GM12878 (cell line): Measurements from ENCODE around the gene CDKL2. TPM values are rescaled to one million over a fixed set of nuclear protein-coding genes. Genes with fewer than 3 reads are reported as not detected.

Experiments
- BCL11A ChIP-seq: IDR thresholded peaks from 2 replicates; pipeline ENCODE4 v1.6.1; 2011; ENCODE audit warnings: low read depth, low read length
- CHD4 ChIP-seq: fragments of 200-600 bp; sonication (generic); IDR thresholded peaks from 2 replicates; pipeline ENCODE4 v1.6.1; 2016; ENCODE audit warnings: mild to moderate bottlenecking
- FOS ChIP-seq: IDR thresholded peaks from 3 replicates; pipeline ENCODE4 v1.6.1; 2011; ENCODE audit warnings: borderline replicate concordance; ENCODE audit not compliant: insufficient read length; ENCODE audit errors: extremely low read depth
- IRF4 ChIP-seq: IDR thresholded peaks from 2 replicates; pipeline ENCODE4 v1.6.1; 2011; ENCODE audit warnings: low read depth, low read length
- MTA2 ChIP-seq: fragments of 450-650 bp; IDR thresholded peaks from 2 replicates; pipeline ENCODE4 v1.6.1; 2016; ENCODE audit warnings: low read depth, mild to moderate bottlenecking, moderate library complexity
- PAX8 ChIP-seq: fragments of 450-650 bp; IDR thresholded peaks from 2 replicates; pipeline ENCODE4 v1.6.1; 2017; ENCODE audit warnings: mild to moderate bottlenecking, moderate library complexity
- PML ChIP-seq: IDR thresholded peaks from 2 replicates; pipeline ENCODE4 v1.6.1; 2012; ENCODE audit warnings: low read length, inconsistent platforms
- POU2F2 ChIP-seq: IDR thresholded peaks from 3 replicates; pipeline ENCODE4 v1.6.1; 2011; ENCODE audit warnings: low read depth, mild to moderate bottlenecking, low read length, borderline replicate concordance
- RELA ChIP-seq: fragments of 450-650 bp; IDR thresholded peaks from 2 replicates; pipeline ENCODE4 v1.8.0; 2014; ENCODE audit warnings: borderline replicate concordance; ENCODE audit not compliant: partially characterized antibody
- SMAD5 ChIP-seq: IDR thresholded peaks from 2 replicates; pipeline ENCODE4 v1.6.1; 2016; ENCODE audit warnings: antibody characterized with exemption, low read depth
- SPI1 ChIP-seq: IDR thresholded peaks from 2 replicates; pipeline ENCODE4 v1.6.1; 2011; ENCODE audit warnings: low read depth, mild to moderate bottlenecking, low read length, moderate library complexity, borderline replicate concordance; ENCODE audit not compliant: insufficient read depth
- WRNIP1 ChIP-seq: IDR thresholded peaks from 2 replicates; pipeline ENCODE4 v1.6.1; 2011; ENCODE audit warnings: low read depth, low read length, improper control_type of control experiment, borderline replicate concordance
- ZNF24 ChIP-seq: fragments of 450-650 bp; IDR thresholded peaks from 2 replicates; pipeline ENCODE4 v1.6.1; 2017; ENCODE audit warnings: antibody characterized with exemption, mild to moderate bottlenecking
- ZNF622 ChIP-seq: fragments of 450-650 bp; IDR thresholded peaks from 2 replicates; pipeline ENCODE4 v1.6.1; 2017; ENCODE audit warnings: mild to moderate bottlenecking, inconsistent platforms
- ZSCAN29 ChIP-seq: fragments of 450-650 bp; IDR thresholded peaks from 2 replicates; pipeline ENCODE4 v1.6.1; 2017; ENCODE audit warnings: mild to moderate bottlenecking, moderate library complexity
- polyA plus RNA-seq, 11 experiments: library from polyadenylated mRNA; depleted of rRNA in 4 of 11; unstranded in 6 of 11; stranded (reverse) in 5 of 11; fragments of >200 nt; fragmentation: Nextera tagmentation in 4 of 11; fragmentation: Illumina TruSeq in 1 of 11; extraction: Ambion mirVana in 4 of 11; extraction: Trizol in 1 of 11; gene quantifications; 1 replicate in 1 of 11; 2 replicates in 10 of 11; pipeline versions ENCODE4 v1.2.1 to v1.2.3, GENCODE V29; 2011 to 2016; ENCODE audit warnings: inconsistent platforms in 2 of 11, missing spikeins in 2 of 11, low read depth in 1 of 11
- total RNA-seq, 4 experiments: library from RNA; depleted of rRNA in 3 of 4; stranded (reverse); fragments of >200 nt in 3 of 4; fragmentation: Illumina TruSeq in 1 of 4; extraction: Trizol in 1 of 4; gene quantifications; 2 replicates each; pipeline versions ENCODE4 v1.2.1 to v1.2.3, GENCODE V29; 2013 to 2021
- TF ChIP-seq, protein P1 (sequence below): fragments of 450-650 bp; formaldehyde crosslinking; IDR thresholded peaks from 2 replicates; pipeline ENCODE4 v1.4.0; 2020; ENCODE audit warnings: mild to moderate bottlenecking, moderate library complexity
- TF ChIP-seq, protein P2 (sequence below): fragments of 450-650 bp; conservative IDR thresholded peaks from 2 replicates; pipeline ENCODE4 v1.6.1; 2017; ENCODE audit warnings: mild to moderate bottlenecking, moderate library complexity
- TF ChIP-seq, protein P3 (sequence below), 3 experiments: IDR thresholded peaks in 2 of 3; conservative IDR thresholded peaks in 1 of 3; 2 replicates each; pipeline ENCODE4 v1.5.1; 2011; ENCODE audit warnings: low read depth in 3 of 3, low read length in 3 of 3, mild to moderate bottlenecking in 3 of 3, control low read depth in 2 of 3, moderate library complexity in 2 of 3, inconsistent platforms in 1 of 3, mixed read lengths in 1 of 3; ENCODE audit not compliant: control insufficient read depth in 2 of 3, insufficient read depth in 1 of 3; ENCODE audit errors: extremely low read depth in 1 of 3
- TF ChIP-seq, protein P4 (sequence below): IDR thresholded peaks from 2 replicates; pipeline ENCODE4 v1.6.1; 2012; ENCODE audit warnings: low read depth, low read length, improper control_type of control experiment
- TF ChIP-seq, protein P5 (sequence below): IDR thresholded peaks from 2 replicates; pipeline ENCODE4 v1.6.1; 2012; ENCODE audit warnings: low read depth, low read length, improper control_type of control experiment

The CDKL2 gene
- total and polyA plus RNA-seq, 10 of the 15 experiments (the other 5 are each of a cell fraction or from before 2014, with no cell fraction given): 0.05 to 0.24 (median 0.06) TPM; not detected in 7

DNA sequence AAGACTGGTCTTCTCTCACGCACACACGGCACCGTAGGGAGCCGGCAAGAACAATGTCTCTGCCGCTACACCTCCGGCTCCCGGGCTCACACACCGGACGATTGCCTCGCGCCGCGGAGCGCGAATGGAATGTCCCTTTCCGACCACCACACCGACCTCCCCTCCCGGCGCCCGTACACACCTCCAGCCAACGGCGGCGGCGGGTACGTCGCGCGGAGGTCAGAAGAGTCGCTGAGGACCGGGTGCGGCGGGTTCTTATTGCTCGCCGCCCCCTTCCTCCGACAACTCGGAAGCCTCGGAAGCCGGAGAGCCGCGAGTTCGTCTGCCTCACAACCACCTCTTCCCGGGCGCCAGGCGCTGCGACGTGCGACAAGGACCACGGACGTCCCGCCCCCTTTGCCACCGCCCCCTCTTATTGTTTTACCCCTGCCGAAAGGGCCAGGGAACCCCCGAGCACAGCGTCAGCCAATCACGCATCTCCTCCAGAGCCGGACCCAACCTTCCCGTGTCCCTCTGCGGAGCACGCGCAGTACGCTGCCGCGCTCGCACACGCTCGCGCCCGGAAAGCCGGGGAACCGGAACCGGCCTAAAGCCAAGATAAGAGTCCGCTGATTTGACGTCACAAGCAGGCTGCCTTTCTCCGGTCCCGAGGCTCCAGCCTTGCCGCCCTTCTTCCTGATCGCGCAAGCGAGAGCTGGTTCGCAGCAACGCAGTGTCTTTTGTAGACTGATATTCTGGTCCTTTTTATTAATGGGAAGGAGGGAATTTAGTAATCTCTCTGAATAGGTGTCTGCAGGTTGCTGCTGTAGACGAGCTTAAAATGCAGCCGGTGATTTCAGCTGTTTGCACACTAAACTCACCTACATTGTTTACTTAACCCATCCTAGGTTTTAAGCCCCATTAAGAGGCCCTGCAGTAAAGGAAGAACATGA is 43.0 kb upstream of the CDKL2 start, which contains the start of gene G3BP2 (continued):
- TF ChIP-seq RELA: peak; percentile 29
- TF ChIP-seq ZNF24: no peak
- TF ChIP-seq, protein P1, sequence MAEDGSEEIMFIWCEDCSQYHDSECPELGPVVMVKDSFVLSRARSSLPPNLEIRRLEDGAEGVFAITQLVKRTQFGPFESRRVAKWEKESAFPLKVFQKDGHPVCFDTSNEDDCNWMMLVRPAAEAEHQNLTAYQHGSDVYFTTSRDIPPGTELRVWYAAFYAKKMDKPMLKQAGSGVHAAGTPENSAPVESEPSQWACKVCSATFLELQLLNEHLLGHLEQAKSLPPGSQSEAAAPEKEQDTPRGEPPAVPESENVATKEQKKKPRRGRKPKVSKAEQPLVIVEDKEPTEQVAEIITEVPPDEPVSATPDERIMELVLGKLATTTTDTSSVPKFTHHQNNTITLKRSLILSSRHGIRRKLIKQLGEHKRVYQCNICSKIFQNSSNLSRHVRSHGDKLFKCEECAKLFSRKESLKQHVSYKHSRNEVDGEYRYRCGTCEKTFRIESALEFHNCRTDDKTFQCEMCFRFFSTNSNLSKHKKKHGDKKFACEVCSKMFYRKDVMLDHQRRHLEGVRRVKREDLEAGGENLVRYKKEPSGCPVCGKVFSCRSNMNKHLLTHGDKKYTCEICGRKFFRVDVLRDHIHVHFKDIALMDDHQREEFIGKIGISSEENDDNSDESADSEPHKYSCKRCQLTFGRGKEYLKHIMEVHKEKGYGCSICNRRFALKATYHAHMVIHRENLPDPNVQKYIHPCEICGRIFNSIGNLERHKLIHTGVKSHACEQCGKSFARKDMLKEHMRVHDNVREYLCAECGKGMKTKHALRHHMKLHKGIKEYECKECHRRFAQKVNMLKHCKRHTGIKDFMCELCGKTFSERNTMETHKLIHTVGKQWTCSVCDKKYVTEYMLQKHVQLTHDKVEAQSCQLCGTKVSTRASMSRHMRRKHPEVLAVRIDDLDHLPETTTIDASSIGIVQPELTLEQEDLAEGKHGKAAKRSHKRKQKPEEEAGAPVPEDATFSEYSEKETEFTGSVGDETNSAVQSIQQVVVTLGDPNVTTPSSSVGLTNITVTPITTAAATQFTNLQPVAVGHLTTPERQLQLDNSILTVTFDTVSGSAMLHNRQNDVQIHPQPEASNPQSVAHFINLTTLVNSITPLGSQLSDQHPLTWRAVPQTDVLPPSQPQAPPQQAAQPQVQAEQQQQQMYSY: no peak
- no peak for TF ChIP-seq FOS
- peak; percentile 89; the same call in 1 of the 2 replicates for TF ChIP-seq SMAD5
- TF ChIP-seq, protein P2, sequence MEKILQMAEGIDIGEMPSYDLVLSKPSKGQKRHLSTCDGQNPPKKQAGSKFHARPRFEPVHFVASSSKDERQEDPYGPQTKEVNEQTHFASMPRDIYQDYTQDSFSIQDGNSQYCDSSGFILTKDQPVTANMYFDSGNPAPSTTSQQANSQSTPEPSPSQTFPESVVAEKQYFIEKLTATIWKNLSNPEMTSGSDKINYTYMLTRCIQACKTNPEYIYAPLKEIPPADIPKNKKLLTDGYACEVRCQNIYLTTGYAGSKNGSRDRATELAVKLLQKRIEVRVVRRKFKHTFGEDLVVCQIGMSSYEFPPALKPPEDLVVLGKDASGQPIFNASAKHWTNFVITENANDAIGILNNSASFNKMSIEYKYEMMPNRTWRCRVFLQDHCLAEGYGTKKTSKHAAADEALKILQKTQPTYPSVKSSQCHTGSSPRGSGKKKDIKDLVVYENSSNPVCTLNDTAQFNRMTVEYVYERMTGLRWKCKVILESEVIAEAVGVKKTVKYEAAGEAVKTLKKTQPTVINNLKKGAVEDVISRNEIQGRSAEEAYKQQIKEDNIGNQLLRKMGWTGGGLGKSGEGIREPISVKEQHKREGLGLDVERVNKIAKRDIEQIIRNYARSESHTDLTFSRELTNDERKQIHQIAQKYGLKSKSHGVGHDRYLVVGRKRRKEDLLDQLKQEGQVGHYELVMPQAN: peak; percentile 49
- TF ChIP-seq SPI1: no peak
- peak; percentile 30; the same call in 1 of the 3 replicates for TF ChIP-seq POU2F2
- TF ChIP-seq, protein P3, sequence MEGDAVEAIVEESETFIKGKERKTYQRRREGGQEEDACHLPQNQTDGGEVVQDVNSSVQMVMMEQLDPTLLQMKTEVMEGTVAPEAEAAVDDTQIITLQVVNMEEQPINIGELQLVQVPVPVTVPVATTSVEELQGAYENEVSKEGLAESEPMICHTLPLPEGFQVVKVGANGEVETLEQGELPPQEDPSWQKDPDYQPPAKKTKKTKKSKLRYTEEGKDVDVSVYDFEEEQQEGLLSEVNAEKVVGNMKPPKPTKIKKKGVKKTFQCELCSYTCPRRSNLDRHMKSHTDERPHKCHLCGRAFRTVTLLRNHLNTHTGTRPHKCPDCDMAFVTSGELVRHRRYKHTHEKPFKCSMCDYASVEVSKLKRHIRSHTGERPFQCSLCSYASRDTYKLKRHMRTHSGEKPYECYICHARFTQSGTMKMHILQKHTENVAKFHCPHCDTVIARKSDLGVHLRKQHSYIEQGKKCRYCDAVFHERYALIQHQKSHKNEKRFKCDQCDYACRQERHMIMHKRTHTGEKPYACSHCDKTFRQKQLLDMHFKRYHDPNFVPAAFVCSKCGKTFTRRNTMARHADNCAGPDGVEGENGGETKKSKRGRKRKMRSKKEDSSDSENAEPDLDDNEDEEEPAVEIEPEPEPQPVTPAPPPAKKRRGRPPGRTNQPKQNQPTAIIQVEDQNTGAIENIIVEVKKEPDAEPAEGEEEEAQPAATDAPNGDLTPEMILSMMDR (IDR thresholded peaks at IDR 0.05 in 2 of 3, conservative IDR thresholded peaks at IDR 0.05 in 1 of 3; ENCODE audit: control insufficient read depth in 2 of 3, extremely low read depth in 1 of 3, insufficient read depth in 1 of 3, low read depth in 3 of 3, low read length in 3 of 3): no peak
- no peak for TF ChIP-seq MTA2
- TF ChIP-seq ZNF622: no peak
- TF ChIP-seq PAX8: no peak
- TF ChIP-seq BCL11A: no peak
- peak; percentile 85 for TF ChIP-seq PML
- TF ChIP-seq, protein P4, sequence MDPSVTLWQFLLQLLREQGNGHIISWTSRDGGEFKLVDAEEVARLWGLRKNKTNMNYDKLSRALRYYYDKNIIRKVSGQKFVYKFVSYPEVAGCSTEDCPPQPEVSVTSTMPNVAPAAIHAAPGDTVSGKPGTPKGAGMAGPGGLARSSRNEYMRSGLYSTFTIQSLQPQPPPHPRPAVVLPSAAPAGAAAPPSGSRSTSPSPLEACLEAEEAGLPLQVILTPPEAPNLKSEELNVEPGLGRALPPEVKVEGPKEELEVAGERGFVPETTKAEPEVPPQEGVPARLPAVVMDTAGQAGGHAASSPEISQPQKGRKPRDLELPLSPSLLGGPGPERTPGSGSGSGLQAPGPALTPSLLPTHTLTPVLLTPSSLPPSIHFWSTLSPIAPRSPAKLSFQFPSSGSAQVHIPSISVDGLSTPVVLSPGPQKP: peak; percentile 91
- no peak; the same call in 1 of the 2 replicates for TF ChIP-seq WRNIP1
- TF ChIP-seq ZSCAN29: no peak
- TF ChIP-seq CHD4: no peak
- no peak for TF ChIP-seq IRF4
- TF ChIP-seq, protein P5, sequence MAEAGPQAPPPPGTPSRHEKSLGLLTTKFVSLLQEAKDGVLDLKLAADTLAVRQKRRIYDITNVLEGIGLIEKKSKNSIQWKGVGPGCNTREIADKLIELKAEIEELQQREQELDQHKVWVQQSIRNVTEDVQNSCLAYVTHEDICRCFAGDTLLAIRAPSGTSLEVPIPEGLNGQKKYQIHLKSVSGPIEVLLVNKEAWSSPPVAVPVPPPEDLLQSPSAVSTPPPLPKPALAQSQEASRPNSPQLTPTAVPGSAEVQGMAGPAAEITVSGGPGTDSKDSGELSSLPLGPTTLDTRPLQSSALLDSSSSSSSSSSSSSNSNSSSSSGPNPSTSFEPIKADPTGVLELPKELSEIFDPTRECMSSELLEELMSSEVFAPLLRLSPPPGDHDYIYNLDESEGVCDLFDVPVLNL: no peak
